Measurements from ENCODE around the gene ESYT1.

ESYT1 gene

DNA sequence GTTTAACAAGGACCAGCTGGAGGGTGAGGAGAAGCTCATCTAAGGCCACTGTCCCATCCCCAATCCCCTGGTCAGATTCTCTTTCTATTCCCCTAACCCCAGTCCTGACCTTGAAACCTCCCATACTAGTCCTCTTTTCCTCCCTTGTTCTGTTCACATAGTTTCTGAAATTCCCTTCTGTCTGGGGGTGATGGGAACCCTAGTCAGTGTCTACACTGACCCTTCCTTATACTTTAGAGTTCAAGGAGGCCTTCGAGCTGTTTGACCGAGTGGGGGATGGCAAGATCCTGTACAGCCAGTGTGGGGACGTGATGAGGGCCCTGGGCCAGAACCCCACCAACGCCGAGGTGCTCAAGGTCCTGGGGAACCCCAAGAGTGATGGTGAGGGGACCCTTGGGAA lies 26.8 kb downstream of the ESYT1 start:
- TF ChIP-seq, protein P1, sequence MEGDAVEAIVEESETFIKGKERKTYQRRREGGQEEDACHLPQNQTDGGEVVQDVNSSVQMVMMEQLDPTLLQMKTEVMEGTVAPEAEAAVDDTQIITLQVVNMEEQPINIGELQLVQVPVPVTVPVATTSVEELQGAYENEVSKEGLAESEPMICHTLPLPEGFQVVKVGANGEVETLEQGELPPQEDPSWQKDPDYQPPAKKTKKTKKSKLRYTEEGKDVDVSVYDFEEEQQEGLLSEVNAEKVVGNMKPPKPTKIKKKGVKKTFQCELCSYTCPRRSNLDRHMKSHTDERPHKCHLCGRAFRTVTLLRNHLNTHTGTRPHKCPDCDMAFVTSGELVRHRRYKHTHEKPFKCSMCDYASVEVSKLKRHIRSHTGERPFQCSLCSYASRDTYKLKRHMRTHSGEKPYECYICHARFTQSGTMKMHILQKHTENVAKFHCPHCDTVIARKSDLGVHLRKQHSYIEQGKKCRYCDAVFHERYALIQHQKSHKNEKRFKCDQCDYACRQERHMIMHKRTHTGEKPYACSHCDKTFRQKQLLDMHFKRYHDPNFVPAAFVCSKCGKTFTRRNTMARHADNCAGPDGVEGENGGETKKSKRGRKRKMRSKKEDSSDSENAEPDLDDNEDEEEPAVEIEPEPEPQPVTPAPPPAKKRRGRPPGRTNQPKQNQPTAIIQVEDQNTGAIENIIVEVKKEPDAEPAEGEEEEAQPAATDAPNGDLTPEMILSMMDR (conservative IDR thresholded peaks at IDR 0.05; ENCODE audit: control insufficient read depth, insufficient read depth, low read depth, low read length): no peak
- DNase-seq (ENCODE audit: low read depth): no peak
- H3K4me3 ChIP-seq (ENCODE audit: control insufficient read depth, low read depth, low read length): no peak overlapping the region

DNA sequence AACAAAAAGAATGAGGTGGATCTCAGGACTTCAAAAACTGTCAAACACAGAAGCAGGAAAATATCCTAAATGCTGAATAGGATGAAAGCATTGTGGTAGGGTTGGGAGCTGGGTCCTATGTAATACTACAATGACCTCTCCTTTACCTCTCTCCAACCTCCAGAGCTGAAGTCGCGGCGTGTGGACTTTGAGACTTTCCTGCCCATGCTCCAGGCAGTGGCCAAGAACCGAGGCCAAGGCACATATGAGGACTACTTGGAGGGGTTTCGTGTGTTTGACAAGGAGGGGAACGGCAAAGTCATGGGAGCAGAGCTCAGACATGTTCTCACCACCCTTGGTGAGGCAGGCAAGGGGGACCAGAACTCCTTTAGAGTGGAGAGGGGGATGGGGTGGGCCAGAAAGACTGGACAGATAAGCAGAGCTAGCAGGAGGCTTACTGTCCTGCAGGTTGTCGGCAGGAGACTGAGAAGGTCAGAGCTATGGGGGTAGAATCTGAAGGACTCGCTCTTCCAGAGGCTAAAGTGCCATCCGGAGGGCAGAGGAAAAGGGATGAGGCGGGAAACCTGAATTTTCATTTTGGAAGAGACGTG lies 27.3 kb downstream of the ESYT1 start:
- TF ChIP-seq, protein P1 (conservative IDR thresholded peaks at IDR 0.05; ENCODE audit: control insufficient read depth, insufficient read depth, low read depth, low read length): no peak
- no peak for DNase-seq (ENCODE audit: low read depth)
- H3K4me3 ChIP-seq (ENCODE audit: control insufficient read depth, low read depth, low read length): no peak overlapping the region

DNA sequence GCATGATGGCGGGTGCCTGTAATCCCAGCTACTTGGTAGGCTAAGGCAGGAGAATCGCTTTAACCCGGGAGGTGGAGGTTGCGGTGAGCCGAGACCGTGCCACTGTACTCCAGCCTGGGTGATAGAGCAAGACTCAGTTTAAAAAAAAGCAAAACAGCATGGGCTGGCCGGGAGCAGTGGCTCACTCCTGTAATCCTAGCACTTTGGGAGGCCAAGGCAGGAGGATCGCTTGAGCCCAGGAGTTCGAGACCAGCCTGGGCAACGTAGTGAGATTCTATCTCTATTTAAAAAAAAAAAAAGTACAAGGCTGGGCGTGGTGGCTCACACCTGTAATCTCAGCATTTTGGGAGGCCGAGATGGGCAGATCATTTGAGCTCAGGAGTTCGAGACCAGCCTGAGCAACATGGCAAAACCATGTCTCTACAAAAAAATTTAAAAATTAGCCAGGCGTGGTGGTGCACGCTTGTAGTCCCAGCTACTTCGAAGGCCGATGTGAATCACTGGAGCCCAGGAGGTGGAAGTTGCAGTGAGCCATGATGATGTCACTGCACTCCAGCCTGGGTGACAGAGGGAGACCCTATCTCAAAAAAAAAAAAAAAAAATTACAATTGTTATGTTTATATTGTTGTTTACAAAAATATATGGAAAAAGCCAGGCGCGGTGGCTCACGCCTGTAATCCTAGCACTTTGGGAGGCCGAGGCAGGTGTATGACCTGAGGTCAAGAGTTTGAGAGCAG lies 28.6 kb downstream of the ESYT1 start:
- peak overlapping the region; percentile 100 for H3K4me3 ChIP-seq (ENCODE audit: control insufficient read depth, low read depth, low read length)

DNA sequence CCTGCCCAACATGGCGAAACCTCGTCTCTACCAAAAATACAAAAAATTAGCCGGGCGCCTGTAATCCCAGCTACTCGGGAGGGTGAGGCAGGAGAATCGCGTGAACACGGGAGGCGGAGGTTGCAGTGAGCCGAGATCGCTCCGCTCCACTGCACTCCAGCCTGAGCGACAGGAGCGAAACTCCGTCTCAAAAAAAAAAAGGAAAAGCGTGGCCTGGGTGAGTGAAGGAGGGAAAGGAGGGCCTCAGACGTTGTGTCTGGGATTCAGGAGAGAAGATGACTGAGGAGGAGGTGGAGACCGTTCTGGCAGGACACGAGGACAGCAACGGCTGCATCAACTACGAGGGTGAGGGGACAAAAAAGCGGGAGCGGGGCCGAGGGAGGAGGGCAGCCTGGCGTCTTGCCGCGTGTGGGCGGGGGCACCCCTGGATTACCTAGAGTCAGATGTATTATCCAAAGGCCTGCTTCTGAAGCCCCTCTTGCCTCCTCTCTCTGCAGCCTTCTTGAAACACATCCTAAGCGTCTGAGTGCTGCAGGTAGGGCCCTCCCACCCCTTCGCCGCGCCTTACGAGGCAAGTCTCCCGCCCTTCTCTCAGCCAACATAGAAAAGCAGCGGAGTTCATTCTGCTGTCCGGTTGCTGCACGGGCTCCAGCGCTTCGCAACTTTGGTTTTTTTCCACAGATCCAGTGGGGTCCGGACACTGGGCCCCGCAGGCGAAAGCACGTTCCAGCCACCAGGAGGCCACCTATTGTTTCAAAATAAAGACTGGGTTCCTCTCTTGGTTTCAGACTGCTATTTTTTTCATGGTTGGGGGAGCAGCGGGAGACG lies 29.3 kb downstream of the ESYT1 start:
- TF ChIP-seq, protein P1 (conservative IDR thresholded peaks at IDR 0.05; ENCODE audit: control insufficient read depth, insufficient read depth, low read depth, low read length): peak; percentile 54
- H3K4me3 ChIP-seq (ENCODE audit: control insufficient read depth, low read depth, low read length): peak overlapping the region; percentile 100
- DNase-seq (ENCODE audit: low read depth): peak; percentile 78

More for the DNA sequence above, 28.6 kb downstream of the ESYT1 start:
- peak; percentile 54 for DNase-seq (ENCODE audit: low read depth)

DNA sequence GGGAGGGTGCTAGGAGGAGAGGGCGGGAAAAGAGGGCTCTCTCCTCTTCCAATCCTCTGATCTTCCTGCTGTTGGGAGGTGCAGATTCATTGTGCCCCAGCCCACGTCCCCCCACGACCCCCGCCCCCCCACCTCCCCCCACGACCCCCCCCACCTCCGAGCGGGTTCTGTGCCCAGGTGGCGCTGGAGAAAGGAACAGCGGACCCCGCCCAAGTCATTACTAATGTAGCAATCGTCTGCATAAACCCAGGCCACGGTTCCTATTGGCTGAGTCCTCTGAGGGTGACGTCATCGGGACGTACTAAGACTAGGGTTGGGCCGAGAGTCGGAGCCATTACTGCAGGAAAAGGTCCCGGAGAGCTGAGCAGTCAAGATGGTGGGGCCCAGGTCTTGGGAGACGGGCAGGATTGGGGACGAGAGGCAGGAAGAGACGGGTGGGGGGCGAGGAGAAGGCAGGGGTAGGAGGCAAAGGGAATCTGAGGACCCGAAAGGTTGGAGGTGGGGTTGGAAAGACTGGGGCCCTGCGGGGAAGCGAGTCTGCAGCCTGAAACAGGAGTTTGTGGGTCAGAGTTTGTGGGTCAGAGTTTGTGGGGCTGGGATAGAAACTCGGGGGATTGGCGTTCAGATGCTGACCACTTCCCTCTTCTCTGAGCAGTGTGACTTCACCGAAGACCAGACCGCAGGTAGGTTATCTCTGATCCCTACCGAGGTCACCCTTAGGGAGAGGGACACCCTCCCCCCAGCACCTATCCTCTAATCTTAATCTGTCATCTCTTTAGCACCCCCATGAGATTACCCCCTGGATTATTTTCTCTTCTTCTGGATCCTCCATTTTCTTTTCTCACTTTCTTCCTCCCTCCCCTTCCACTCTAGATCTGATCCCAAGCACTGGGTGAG lies 30.2 kb downstream of the ESYT1 start, which contains the start of gene MYL6:
TSS of gene MYL6 (plus strand) at position 331 of the 897 bp plus-strand sequence. CDS start at position 374, 43 bp downstream.
- peak; percentile 99 for DNase-seq (ENCODE audit: low read depth)
- H3K4me3 ChIP-seq (ENCODE audit: control insufficient read depth, low read depth, low read length): peak within 1 kb of the TSS; percentile 100
- TF ChIP-seq, protein P1 (conservative IDR thresholded peaks at IDR 0.05; ENCODE audit: control insufficient read depth, insufficient read depth, low read depth, low read length): no peak

DNA sequence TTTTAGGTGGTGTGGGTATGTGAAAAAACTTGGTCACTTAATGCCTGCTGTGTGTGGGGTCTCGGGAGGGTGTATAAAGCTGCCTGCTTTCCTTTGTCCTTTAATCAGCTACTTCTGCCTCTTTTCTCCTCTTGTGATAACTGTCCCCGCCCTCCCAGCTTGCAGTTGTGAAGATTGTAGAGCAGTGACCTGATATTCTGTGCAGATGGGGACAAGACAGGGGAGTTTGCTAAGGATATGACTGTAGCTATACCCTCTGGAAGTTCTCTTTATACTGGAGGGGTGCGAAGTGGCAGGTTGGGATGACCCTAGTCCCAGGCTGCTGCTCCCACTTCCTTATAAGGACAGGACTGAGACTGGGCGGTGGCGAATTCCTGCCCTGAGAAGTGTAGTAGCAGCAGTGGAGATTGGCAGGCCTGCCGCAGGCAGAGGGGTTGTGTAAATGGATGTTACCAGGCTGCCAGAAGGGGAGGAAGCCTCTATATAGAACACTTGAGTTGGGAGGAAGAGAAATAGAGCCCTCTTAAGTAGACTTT lies 30.9 kb downstream of the ESYT1 start:
- TF ChIP-seq, protein P1 (conservative IDR thresholded peaks at IDR 0.05; ENCODE audit: control insufficient read depth, insufficient read depth, low read depth, low read length): no peak
- peak overlapping the region; percentile 100 for H3K4me3 ChIP-seq (ENCODE audit: control insufficient read depth, low read depth, low read length)
- peak; percentile 58 for DNase-seq (ENCODE audit: low read depth)
